ENCODE data around the gene ARHGAP9. TPM values are rescaled to one million over a fixed set of nuclear protein-coding genes. Genes with fewer than 3 reads are reported as not detected.
"Not testable (repeated sequence)": the region's sequence is repeated elsewhere in the genome, so short reads cannot be mapped to it uniquely, and the experiment has no call there.

The ARHGAP9 gene
- total RNA-seq, 1 donor, result 125 TPM

DNA sequence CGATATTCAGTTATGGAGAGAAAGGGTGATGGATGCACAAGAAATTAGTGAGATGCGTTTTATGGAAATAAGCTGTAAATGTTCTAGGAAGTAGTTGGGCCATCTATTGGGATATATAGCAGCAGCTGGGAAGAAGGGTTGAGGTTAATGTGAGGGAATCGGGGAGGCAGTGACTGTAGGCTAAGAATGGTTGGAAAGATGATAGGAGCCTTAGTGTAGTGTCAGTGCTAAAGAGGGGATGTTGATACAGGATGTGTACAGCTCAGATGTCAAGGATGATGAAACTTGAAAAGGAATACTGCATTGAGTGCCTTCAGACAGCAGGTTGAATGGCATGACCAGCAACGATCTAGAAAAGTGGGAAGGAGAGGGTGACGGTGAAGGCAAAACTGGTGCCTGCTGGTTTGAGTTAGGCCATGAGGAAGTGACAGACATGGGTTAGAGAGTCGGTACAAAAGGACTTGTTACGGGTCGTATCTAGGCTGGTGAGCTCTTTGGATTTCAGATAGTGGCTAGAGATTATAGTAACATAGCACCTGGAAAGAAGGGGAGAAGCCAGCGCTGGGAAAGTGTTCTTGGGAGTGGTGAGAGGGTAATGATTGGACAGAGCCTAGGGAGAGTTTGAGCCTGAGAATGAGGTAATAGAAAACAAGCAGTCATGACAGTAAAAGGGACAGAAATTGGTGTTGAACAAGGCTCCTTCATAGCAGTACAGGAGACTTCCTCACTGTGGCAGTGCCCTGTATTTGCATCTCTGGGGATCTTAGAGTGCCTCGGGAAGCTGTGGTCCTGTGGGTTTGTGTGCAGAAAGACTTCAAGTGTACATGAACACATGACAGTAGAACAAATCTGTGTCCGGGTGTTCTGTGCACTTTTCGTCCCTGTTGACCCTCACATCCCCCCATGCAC, 17.8 kb upstream of the ARHGAP9 start:
- no peak for DNase-seq (ENCODE audit: low read depth in 2 of 3, low spot score in 2 of 3)

DNA sequence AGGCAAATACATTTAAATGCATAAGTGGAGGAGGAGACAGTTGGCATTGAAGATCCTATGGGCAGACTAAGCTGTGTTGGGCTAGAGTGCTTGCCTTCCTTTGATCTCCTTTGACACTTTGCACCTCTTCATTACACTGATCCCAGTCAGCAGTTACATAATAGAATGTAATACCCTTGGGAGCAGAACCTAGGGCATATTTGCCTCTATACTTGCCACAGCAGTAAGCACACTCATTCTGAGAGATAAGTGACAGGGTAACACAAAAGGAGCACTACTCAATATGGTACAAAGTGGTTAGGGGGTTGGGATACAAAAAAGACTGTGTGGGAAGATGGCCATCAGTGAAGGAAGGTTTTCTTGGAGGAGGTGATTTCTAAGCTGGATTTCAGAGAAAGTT, 17.2 kb upstream of the ARHGAP9 start:
- DNase-seq (ENCODE audit: low read depth in 2 of 3, low spot score in 2 of 3), result no peak

- not testable (repeated sequence) for DNase-seq (ENCODE audit: low read depth in 2 of 3, low spot score in 2 of 3)
These were observed 15.5 kb upstream of the ARHGAP9 start for GRCh38 chr12:57495051-57495701.

DNA sequence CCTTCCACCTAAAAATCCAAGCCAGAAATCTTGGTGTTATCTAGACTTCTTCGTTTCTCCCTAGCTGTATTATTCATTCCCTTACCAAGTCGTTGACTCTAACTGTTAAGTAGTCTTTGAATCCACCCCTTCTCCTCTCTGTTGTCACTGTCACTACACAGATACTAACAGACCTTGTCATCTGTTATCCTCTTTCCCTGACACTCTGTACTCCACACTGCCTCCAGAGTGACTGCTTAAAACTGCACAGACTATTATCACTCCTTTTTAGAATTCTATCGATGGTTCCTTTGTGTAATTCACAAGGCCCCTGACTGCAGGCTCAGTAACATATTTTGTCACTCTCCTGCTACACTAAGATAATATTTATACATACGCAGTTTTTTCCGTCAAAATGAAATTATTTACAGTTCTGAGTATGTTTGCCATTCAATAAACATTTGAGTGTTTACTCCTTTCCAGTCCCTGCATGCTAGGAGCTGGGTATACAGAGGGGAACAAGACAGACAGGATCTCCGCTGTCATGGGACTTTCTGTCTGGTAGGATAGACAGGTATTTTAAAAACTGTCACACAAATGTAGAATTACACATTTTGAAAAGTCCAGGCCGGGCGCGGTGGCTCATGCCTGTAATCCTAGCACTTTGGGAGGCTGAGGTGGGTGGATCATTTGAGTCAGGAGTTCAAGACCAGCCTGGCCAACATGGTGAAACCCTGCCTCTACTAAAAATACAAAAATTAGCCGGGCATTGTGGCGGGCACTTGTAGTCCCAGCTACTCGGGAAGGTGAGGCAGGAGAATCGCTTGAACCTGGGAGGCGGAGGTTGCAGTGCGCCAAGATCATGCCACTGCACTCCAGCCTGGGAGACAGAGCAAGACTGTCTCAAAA, 12.0 kb upstream of the ARHGAP9 start:
- peak in 2 of 3 donors; percentile 33 to 48 for DNase-seq (ENCODE audit: low read depth in 2 of 3, low spot score in 2 of 3)

DNA sequence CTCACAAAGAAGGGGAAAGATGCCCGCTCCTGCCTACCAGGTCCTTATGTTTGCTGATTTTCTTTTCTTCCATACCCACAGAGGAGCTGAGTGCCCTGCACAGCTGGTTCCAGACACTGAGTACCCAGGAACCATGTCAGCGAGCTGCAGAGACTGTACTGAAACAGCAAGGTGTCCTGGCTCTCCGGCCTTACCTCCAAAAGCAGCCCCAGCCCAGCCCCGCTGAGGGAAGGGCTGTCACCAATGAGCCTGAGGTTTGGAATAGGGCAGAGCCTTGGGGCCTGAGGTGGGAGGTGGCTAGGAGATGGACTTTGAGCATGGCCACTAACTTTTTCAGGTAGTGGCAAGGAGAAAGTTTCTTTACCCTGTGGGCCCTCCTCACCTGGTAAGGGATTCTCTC, 10.5 kb upstream of the ARHGAP9 start:
- no peak for DNase-seq (ENCODE audit: low read depth in 2 of 3, low spot score in 2 of 3)

GRCh38 chr12:57489157-57489641, 9.5 kb upstream of the ARHGAP9 start:
- DNase-seq (ENCODE audit: low read depth in 2 of 3, low spot score in 2 of 3), result no peak

DNA sequence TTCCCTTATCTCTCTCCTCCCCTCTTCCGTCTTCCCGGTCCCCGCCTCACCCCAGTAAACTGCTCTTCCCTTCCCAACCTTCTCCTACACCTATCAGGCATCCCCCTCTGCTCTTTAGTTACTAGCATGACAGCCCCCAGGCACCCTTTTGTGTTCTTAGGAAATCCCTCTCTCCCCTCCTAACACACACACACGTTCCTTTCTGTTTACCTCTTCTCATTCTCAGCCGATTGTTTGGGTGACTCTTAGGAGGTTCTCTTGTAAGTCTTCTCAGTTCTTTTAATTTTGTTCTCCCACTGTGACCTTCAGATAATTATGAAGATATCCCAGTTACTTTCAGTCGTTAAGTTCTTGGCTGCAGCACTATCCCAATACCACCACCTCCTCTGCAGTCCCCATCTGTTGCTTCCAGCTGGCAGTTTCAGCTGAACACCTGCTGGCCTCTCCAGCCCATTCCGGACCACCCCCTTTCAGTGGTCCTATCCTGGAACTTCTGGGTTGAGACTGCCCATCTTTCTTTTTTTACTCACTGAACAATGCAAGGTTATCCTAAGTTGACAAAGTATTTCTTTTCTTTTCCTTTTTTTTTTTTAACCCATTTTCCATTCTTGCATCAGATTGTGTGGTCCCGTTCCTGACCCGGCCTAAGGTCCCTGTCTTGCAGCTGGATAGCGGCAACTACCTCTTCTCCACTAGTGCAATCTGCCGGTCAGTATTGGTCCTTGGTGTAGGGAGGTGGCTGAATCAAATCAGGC, 8.9 kb upstream of the ARHGAP9 start:
- DNase-seq (ENCODE audit: low read depth in 2 of 3, low spot score in 2 of 3), result no peak

DNA sequence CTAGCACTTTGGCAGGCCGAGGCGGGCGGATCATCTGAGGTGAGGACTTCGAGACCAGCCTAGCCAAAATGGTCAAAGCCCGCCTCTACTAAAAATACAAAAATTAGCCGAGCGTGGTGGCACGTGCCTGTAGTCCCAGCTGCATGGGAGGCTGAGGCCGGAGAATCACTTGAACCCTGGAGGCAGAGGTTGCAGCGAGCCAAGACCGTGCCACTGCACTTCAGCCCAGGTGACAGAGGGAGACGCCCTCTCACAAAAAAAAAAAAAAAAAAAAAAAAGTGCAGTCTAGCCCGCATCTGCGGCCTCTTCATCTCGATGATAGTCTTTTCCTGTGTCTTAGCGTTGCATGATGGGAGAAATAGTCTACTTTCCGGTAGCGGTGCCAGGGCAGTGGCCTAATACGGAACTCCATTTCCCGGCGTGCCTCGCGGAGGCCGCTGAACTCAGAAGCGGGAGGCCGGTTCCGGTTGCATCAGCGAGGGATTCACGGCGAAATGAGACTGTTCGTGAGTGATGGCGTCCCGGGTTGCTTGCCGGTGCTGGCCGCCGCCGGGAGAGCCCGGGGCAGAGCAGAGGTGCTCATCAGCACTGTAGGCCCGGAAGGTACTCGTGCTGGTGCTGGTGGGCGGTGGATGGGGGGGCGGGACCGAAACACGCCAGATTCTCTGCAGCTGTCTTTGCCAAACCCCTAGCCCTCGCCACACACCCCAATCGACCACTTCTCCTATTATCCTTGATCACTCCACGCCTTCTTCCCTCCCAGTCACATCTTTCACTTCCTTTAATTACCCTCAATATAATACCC, 8.1 kb upstream of the ARHGAP9 start, which contains the start of gene MARS1:
MARS1 (plus strand) TSS at position 472 of the 805 bp plus-strand sequence; CDS start at position 495, 23 bp downstream.
- DNase-seq (ENCODE audit: low read depth in 2 of 3, low spot score in 2 of 3), result peak; percentile 82 to 97 (median 96)

GRCh38 chr12:57487055-57487596, 7.5 kb upstream of the ARHGAP9 start:
- no peak for DNase-seq (ENCODE audit: low read depth in 2 of 3, low spot score in 2 of 3)

- no peak for DNase-seq (ENCODE audit: low read depth in 2 of 3, low spot score in 2 of 3)
These were observed 6.0 kb upstream of the ARHGAP9 start for GRCh38 chr12:57485695-57486094.

DNA sequence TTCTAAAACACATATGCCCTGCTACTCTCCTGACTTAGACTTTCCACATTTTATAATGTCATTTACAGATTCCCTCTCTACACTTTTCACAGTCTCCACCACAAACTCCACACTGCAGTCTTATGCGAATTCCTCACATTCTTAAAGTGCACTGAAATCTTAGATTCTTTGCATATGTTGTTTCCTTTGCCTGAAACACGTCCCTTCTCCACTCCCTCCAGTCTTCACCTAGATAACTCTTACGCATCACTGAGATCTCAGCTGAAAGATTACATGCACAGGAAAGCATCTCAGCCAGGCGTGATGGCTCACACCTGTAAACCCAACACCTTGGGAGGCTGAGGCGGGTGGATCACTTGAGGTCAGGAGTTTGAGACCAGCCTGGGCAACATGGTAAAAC, 3.8 kb upstream of the ARHGAP9 start:
- DNase-seq (ENCODE audit: low read depth in 2 of 3, low spot score in 2 of 3), result no peak

DNA sequence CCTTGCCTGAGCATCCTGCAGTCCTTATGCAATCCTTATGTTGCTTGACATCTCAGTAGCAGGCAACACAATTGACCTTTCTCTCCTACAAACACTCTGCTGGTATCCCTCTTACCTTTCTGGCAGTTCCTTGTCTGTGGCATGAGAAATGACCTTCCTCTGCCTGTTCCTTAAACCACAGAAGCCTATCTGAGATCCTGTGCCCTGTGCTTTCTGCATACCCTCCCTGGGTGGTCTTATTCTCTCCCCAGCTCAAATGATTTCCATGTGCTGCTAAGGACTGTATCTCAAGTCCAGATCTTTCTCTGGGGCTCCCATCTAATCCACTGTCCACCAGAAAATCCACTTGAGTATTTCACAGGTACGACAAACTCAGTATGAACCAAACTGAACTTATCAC, 2.0 kb upstream of the ARHGAP9 start:
- DNase-seq (ENCODE audit: low read depth in 2 of 3, low spot score in 2 of 3), result no peak

- DNase-seq (ENCODE audit: low read depth in 2 of 3, low spot score in 2 of 3), result no peak
These were observed 657 bp downstream of the ARHGAP9 start for GRCh38 chr12:57479043-57479375.

DNA sequence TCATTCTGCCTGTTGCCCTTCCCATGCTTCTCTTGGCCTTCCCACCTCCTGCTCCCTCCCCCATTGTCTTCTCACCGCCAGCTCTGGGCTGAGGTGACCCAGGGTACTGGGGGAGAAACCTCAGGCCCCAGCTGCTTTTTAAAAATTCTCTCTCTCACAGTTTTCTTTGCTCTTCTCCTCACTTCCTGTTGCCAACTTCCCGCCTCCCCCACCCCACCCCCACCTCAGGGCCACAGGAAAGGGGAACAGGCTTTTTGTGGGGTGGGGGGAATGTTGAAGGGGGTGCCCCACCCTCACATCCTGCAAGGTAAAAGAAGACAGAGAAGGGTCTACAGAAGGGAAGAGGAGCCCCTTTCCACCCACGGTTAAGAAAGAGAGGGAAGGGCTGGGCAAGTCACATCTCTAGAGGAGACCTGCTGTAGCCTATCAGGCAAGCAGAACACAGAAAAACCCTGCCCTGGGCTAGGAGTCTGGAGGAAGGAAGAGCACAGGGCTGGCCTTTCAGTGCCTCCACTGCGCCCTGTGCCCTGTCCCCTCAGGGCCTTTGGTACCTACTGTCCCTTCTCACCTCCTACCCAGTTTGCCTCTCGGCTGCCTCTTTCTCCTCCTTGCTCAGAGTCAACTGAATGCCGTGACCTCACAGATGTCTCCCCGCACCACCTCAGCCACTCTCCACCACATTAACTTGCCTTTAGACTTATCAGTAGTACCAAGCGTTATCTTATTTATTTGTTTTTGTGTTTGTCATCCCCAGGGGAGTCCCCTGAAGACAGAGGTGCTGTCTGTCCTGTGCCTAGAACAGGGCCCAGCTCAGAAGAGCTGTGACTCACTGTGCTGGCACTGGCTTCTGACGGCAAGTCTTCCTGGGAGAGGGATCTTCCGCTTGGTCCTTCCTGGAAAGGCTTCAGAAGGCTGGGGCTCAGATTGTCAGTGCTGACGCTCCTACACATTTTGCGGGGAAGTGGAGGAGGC, 1.7 kb downstream of the ARHGAP9 start:
- DNase-seq (ENCODE audit: low read depth in 2 of 3, low spot score in 2 of 3), result no peak

DNA sequence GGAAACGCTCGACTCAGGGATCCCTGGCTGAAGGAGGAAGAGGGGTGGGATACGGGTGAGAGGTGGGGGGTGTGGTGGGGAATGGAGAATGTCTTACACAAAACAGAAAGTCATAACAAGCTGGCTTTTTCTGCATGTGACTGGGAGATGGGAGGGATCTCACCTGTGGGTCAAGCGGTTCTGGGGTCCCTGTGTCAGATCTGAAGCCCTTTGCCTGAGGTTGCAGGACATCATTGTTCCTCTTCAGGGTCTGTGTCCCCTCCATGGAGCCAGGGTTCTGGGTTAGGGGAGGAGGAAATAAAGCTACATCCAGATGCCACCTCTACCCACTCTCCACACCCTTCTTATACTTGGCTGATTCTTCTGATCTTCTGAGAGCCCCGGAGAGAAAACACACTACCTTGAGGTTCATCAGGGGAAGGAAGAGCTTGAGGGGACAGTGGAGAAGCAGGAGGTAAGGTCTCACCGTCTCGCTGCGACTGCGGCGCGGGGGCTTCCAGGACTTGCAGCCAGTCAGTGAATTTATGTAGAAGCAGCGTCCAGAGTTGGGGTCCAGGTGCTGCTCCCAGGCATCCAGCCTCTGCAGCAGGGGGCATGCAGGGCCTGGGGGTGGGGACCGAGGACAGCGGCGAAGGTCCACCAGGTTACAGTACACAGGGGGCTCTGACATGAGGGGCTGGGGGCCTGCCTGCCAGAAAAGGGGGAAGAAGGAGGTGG, 2.5 kb downstream of the ARHGAP9 start:
- no peak for DNase-seq (ENCODE audit: low read depth in 2 of 3, low spot score in 2 of 3)

DNA sequence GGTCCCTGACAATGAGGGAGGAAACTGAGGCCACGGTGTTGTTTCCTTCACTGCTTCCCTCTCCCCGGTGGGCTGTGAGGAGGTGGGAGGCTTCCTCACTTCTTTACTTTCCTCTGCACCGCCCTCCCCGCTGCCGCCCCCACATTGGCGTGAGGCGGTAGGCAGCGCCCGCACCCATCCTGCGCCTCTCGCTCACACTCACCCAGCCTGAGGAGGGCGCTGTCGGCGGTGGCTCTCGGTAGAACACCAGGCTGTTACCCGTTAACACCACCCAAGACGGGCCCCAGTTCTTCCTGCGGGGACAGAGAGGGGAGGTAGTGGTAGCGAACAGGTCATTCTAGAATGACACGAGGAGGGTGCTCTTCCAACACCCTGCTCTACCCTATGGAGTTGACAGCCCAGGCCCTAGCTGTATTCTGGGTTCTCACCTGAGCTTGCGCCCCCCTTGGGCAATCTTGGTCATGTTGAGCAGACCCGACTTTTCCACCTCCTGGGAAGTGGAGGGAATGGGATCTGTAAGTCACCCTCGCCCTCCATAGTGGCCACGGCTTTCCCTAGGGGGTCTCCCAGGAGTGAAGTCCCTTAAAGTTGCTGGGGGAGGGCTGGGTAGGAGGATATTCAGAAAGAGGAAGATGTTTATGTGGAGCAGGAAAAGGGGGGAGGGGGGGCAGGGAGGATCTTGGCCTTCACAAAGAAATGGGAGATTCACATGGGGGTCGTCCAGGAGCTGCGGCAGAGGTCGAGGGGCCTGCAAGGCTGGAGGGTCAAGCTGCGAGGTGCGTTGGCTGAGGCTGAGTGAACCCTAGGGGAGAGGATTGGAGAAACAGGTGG, 3.3 kb downstream of the ARHGAP9 start:
- DNase-seq (ENCODE audit: low read depth in 2 of 3, low spot score in 2 of 3), result peak in 1 of 3 donors; percentile 79
